Lower leg skin (tissue), 4 donors: ENCODE results near the gene IQCH. TPM values are rescaled to one million over a fixed set of nuclear protein-coding genes. Genes with fewer than 3 reads are reported as not detected.

ENCODE experiments used
- DNase-seq, 2 donors: peaks; one replicate each; pipeline ENCODE4 v3.0.0-alpha.2; 2019; ENCODE audit warnings: low spot score in 2 of 2
- H3K4me3 ChIP-seq: fragments of 200-600 bp; sonication (generic); 2 replicates; pipeline ENCODE4 v1.5.1; 2017; ENCODE audit warnings: mild to moderate bottlenecking, low read depth; ENCODE audit not compliant: poor library complexity, severe bottlenecking
- POLR2A ChIP-seq, 2 donors: fragments of 450-650 bp; IDR thresholded peaks; one replicate each; pipeline ENCODE4 v1.6.1; 2016 to 2017; ENCODE audit warnings: antibody characterized with exemption in 2 of 2, mild to moderate bottlenecking in 1 of 2, moderate library complexity in 1 of 2
- WGBS, 2 donors: methylation state at CpG; one replicate each; pipeline ENCODE4 v1.1.5; 2018; 5-methylcytosine and 5-hydroxymethylcytosine counted together
- intact Hi-C: fragments of 100-400 bp; cut with DNase I; formaldehyde crosslinking; loops from one replicate; pipeline ENCODE4 v1.15.0; 2023; ENCODE audit warnings: low total_unique reads
- total RNA-seq, 4 donors: library from RNA; depleted of rRNA; stranded (reverse); fragments of >200 nt; gene quantifications; one replicate each; pipeline ENCODE4 v1.1.0, GENCODE V29; 2016
- TF ChIP-seq, protein P1 (sequence below), 3 donors: fragments of 450-650 bp; IDR thresholded peaks; one replicate each; pipeline ENCODE4 v1.5.1; 2016; ENCODE audit warnings: antibody characterized with exemption in 3 of 3, mild to moderate bottlenecking in 3 of 3, moderate library complexity in 2 of 3

The IQCH gene
- total RNA-seq, 4 donors from 2014 or later = 0.17 to 1.6 (median 0.94) TPM

GRCh38 chr15:67531379-67531914 lies 276.9 kb downstream of the IQCH start:
- intact Hi-C loops = no loop called here

DNA sequence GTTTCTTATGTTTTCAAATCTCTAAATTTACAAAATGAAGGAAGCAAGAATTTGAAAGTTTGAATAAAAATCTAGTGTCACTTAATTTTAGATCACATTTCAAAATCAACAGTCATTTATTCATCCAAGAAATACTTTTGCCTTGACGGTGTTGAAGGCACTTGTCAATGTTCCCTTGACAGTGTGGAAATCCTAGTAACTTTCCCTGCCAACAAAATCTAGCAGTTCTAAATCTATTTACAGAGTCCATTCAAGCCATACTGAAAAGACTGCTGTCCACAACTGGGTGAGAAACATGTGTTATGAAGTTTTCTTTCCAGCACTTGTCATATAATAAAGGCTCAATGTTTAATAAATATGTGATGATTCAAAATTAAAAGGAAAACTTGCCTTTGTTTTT lies 279.3 kb downstream of the IQCH start:
- H3K4me3 ChIP-seq = no peak overlapping the region
- DNase-seq = no peak
- no peak for TF ChIP-seq POLR2A (IDR thresholded peaks at IDR 0.05)
- TF ChIP-seq, protein P1, sequence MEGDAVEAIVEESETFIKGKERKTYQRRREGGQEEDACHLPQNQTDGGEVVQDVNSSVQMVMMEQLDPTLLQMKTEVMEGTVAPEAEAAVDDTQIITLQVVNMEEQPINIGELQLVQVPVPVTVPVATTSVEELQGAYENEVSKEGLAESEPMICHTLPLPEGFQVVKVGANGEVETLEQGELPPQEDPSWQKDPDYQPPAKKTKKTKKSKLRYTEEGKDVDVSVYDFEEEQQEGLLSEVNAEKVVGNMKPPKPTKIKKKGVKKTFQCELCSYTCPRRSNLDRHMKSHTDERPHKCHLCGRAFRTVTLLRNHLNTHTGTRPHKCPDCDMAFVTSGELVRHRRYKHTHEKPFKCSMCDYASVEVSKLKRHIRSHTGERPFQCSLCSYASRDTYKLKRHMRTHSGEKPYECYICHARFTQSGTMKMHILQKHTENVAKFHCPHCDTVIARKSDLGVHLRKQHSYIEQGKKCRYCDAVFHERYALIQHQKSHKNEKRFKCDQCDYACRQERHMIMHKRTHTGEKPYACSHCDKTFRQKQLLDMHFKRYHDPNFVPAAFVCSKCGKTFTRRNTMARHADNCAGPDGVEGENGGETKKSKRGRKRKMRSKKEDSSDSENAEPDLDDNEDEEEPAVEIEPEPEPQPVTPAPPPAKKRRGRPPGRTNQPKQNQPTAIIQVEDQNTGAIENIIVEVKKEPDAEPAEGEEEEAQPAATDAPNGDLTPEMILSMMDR (IDR thresholded peaks at IDR 0.05) = no peak
- 71 to 79% methylated on average over 1 of the region's 1 CpG for WGBS, 2 donors
- intact Hi-C loops = no loop called here

More at GRCh38 chr15:67531379-67531914, 276.9 kb downstream of the IQCH start:
- no peak overlapping the region for H3K4me3 ChIP-seq
- TF ChIP-seq POLR2A (IDR thresholded peaks at IDR 0.05) = no peak
- TF ChIP-seq, protein P1 (IDR thresholded peaks at IDR 0.05) = no peak
- DNase-seq = no peak
- 50 to 60% methylated on average over 3 of the region's 3 CpGs for WGBS, 2 donors

DNA sequence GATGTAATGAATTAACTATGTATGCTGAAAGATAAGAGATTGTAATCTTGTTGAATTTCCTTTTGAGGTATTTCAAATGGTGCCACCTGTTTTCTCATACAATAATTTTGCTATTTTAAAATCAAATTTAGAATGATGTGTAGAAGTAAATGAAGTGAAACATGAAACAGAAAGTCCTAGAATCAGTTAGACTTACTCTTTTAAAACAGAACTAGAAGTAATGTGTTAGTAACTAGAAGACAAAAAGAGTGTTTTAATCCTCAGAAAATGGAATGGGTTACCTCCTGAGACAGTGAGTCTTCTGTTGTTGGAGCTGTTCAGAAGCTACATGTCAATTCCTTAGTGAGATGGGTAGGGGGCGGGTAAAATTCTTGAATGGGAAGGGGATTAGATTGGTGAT lies 279.8 kb downstream of the IQCH start:
- no peak overlapping the region for H3K4me3 ChIP-seq
- no peak for DNase-seq
- TF ChIP-seq, protein P1 (IDR thresholded peaks at IDR 0.05) = no peak
- no peak for TF ChIP-seq POLR2A (IDR thresholded peaks at IDR 0.05)
- 91 to 100% methylated on average over 1 of the region's 1 CpG for WGBS, 2 donors
- intact Hi-C loops = no loop called here

GRCh38 chr15:67537771-67538170 lies 283.2 kb downstream of the IQCH start:
- TF ChIP-seq POLR2A (IDR thresholded peaks at IDR 0.05) = no peak
- TF ChIP-seq, protein P1 (IDR thresholded peaks at IDR 0.05) = no peak

DNA sequence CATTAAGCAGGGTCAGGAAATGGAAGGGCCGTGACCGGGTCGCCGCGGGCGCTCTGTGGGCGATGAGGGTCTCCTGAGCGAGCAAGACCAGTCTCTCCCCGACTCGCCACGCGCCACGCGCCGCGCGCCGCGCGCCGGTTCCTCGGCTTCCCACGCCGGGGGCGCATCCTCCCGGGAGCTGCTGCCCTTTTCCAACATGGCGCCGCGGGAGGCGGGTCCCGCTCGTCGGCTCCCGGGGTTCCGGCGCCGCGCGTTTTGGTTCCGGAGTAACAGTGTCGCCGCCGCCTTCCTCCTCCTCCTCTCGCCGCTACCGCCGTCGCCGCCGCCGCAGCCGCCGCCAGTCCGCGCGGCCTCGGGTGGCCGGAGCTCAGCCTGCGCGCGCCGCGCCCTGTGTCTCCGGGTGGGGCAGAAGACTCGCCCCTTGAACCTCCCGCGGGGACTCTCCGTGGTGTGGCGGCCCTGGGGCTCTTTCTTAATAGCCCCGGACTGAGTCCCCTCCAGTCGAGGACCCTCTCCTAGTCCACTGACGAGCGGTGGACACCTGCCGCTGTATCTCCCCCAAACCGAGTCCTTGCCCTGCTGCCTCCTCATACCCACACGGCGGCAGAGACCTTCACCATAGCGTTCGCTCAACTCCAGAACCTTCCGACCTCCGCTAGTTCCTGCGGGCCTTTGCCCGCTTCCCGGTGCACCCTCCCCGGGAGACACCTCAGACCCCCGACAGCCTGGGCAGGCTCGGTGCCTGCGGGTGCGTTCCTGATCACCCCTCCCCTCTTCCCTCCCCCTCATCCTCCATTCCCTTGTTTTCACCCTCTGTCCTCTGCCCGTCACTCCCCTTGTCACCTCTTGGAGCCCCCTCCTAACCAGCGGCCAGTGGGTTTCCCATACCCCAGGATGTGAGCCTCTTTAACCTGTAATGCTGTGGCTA lies 288.1 kb downstream of the IQCH start, which contains the start of gene MAP2K5:
Gene MAP2K5 (plus strand): TSS at position 284 of the 928 bp plus-strand sequence. CDS start 633 bp downstream, at position 917.
- intact Hi-C loops = no loop called here
- peak; percentile 83 to 97 for DNase-seq
- TF ChIP-seq, protein P1 (IDR thresholded peaks at IDR 0.05) = no peak
- peak in 1 of 2 donors; percentile 5 for TF ChIP-seq POLR2A (IDR thresholded peaks at IDR 0.05)
- H3K4me3 ChIP-seq = peak within 1 kb of the TSS; percentile 80
- 0 to 1% methylated on average over 26 to 70 of the region's 91 CpGs for WGBS, 2 donors

More at GRCh38 chr15:67537771-67538170, 283.2 kb downstream of the IQCH start:
- DNase-seq = no peak
- WGBS, 2 donors = 94 to 95% methylated on average over 1 of the region's 1 CpG
- H3K4me3 ChIP-seq = no peak overlapping the region
- intact Hi-C loops = no loop called here
